H7 (cell line): ENCODE data around the gene AKAP6. TPM values are rescaled to one million over a fixed set of nuclear protein-coding genes. Genes with fewer than 3 reads are reported as not detected.

ENCODE experiments used
- DNase-seq: peaks from one replicate; pipeline ENCODE4 v3.0.0; 2012
- H3K27me3 ChIP-seq: 2 replicates; pipeline ENCODE4 v1.6.0; 2011; ENCODE audit warnings: mild to moderate bottlenecking, low read length; ENCODE audit not compliant: control insufficient read depth, insufficient read depth
- H3K36me3 ChIP-seq: replicated peaks from 2 replicates; pipeline ENCODE4 v1.5.1; 2011; ENCODE audit warnings: low read length; ENCODE audit not compliant: control insufficient read depth, insufficient read depth
- H3K4me3 ChIP-seq: 2 replicates; pipeline ENCODE4 v1.5.1; 2011; ENCODE audit warnings: low read depth, mild to moderate bottlenecking, control low read depth, low read length, moderate library complexity; ENCODE audit not compliant: insufficient read depth
- total RNA-seq: library from RNA; depleted of rRNA; stranded (reverse); fragments of >200 nt; shearing (Covaris generic); gene quantifications from 2 replicates; pipeline ENCODE4 v1.2.3, GENCODE V29; 2014

Gene AKAP6
- total RNA-seq, 1 experiment from 2014 or later, result 0.28 TPM

DNA sequence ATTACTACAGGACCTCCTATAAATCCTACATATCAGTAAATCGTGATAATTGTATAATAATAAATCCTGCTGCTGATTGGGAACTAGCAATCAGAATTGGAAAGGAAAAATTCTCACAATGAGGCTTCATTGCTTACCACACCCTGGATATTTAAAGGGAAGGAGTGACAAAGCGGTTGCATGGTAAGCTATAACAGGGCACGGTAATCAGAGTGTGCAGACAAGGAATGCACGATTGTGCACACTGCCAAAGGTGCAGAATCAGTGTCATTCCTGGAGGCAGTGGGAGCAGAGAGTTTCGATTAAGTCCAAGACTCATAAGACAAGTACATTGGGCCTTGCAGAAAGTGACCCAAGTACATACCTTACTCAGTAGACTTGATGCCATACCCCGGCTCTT lies 332.1 kb downstream of the AKAP6 start:
- Histone ChIP-seq H3K4me3 (no peak overlapping the region), H3K27me3 (no peaks in the 10 kb centered on the region), H3K36me3 (no peaks in the 10 kb centered on the region)
- no peak for DNase-seq

GRCh38 chr14:32662211-32662610 lies 333.1 kb downstream of the AKAP6 start:
- DNase-seq, result no peak
- Histone ChIP-seq H3K36me3 (no peaks in the 10 kb centered on the region), H3K4me3 (no peak overlapping the region), H3K27me3 (no peaks in the 10 kb centered on the region)

- Histone ChIP-seq H3K36me3 (no peaks in the 10 kb centered on the region), H3K27me3 (no peaks in the 10 kb centered on the region), H3K4me3 (no peak overlapping the region)
- DNase-seq, result no peak
These were observed 337.2 kb downstream of the AKAP6 start for GRCh38 chr14:32666308-32666707.

- DNase-seq, result no peak
- H3K4me3 ChIP-seq, result no peak overlapping the region
- no peaks in the 10 kb centered on the region for H3K36me3 ChIP-seq
- H3K27me3 ChIP-seq, result no peaks in the 10 kb centered on the region
These were observed 338.2 kb downstream of the AKAP6 start for GRCh38 chr14:32667287-32667686.

DNA sequence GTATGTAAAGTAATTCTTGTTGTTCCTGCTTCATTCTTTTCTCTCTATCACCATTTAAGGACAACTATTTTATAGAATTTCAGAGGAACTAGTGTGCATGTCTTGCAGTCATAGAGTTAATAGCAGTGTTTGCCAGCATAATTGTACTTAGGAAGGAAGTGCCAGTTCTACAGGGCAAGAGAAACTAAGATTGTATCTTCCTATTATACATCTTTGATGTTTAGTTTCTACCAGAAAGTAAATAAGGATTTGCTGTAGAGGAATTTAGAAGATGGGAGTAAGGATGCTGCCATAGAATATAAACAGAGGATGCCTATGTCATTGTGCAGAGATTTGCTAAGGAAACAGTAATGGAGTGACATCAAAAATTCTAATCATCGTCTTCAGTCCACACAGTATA lies 338.7 kb downstream of the AKAP6 start:
- DNase-seq, result no peak
- Histone ChIP-seq H3K27me3 (no peaks in the 10 kb centered on the region), H3K36me3 (no peaks in the 10 kb centered on the region), H3K4me3 (no peak overlapping the region)

- Histone ChIP-seq H3K36me3 (no peaks in the 10 kb centered on the region), H3K27me3 (no peaks in the 10 kb centered on the region), H3K4me3 (no peak overlapping the region)
- no peak for DNase-seq
These were observed 340.3 kb downstream of the AKAP6 start for GRCh38 chr14:32669391-32669790.

DNA sequence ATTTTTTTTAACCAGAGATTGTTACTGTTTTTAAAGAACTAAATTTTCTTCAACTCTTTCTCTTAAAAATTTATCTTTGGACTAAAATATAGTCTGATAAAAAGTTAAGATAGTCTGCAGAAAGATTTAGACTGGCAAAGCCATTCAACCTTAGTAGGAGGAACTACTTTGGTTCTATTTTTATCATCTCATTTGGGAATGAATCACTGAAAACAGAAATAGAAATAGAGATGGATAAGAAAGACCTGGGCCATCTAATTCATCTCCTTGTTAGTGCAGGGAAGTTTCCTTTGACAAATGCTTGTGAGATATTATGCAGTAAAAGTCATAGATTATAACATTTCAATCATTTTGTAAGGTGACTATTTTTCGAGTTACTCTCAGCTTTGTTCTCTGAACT lies 346.3 kb downstream of the AKAP6 start:
- DNase-seq, result no peak
- H3K27me3 ChIP-seq, result no peaks in the 10 kb centered on the region

GRCh38 chr14:32677129-32677780 lies 348.2 kb downstream of the AKAP6 start:
- Histone ChIP-seq H3K4me3 (no peak overlapping the region), H3K27me3 (no peaks in the 10 kb centered on the region), H3K36me3 (no peaks in the 10 kb centered on the region)
- DNase-seq, result no peak

More for the DNA sequence above, 346.3 kb downstream of the AKAP6 start:
- no peak overlapping the region for H3K4me3 ChIP-seq
- H3K36me3 ChIP-seq, result no peaks in the 10 kb centered on the region

DNA sequence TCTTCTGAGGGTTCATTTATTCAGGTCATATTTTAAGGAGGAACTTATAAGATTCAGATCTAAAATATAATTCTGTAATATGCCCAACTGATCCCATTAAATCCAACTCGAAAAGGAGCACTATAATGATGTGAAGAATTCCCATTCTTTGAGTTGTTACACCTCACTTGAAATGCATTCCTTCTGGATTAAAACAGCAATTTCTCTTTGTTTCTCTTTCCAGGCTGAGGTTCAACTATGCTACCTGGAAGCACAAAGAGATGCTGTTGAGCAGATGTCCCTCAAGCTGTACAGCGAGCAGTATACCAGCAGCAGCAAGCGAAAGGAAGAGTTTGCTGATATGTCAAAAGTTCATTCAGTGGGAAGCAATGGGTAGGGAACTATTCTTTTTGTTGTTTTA lies 349.0 kb downstream of the AKAP6 start:
- Histone ChIP-seq H3K27me3 (no peaks in the 10 kb centered on the region), H3K4me3 (no peak overlapping the region)
- no peak for DNase-seq

DNA sequence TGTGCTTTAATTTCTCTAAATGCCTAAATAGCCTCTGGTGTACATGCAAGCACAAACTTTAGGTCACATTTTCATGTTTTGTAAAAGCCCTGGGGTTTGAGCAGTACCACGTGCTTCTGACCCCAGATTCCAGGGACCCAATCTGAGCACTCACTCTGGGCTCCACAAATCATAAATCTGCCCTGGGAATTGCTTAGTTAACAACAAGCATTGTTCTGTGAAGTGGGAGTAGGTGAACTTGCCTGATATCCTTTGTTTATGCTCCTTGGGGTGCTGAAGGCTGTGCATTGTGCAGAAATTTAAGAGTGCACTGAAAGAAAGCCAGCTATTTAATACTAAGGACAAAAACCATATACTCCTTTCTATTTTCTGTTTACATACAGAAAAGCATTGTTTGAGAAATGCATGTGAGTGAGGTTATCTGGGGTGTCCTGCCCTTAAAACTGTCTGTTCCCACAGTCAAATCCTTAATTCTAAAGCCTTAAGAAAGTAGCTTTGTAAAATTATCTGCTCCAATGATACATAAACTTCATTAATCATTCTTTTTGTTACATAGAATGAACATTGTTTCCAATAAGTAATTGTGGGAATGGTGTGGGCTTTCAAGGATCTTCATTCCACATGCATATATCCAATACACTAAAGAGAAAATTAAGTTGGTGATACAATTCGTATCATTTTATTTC lies 351.0 kb downstream of the AKAP6 start:
- no peak for DNase-seq
- Histone ChIP-seq H3K27me3 (no peaks in the 10 kb centered on the region), H3K36me3 (no peaks in the 10 kb centered on the region), H3K4me3 (no peak overlapping the region)

More for the DNA sequence above, 349.0 kb downstream of the AKAP6 start:
- H3K36me3 ChIP-seq, result no peaks in the 10 kb centered on the region

- no peak for DNase-seq
- Histone ChIP-seq H3K4me3 (no peak overlapping the region), H3K36me3 (no peaks in the 10 kb centered on the region), H3K27me3 (no peaks in the 10 kb centered on the region)
These were observed 352.5 kb downstream of the AKAP6 start for GRCh38 chr14:32681598-32681997.

DNA sequence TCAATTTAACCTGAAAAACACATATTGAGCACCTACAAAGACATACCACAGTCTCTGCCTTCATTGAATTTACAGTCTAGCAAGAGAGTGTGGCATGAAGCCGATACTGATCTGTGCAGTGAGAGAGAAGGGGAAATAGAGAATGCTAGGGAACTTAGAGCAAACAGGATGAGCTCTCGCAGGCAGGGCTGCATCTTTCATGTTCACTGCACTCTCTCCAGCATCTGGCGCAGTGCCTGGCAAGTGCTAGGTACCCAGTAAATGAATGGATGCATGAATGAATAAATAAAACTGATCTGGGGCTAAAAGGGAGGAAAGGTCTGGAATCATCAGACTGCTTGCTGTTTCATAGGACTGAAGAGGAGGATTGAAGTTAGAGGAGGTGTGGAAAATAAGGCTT lies 353.1 kb downstream of the AKAP6 start:
- no peaks in the 10 kb centered on the region for H3K36me3 ChIP-seq
- no peak overlapping the region for H3K4me3 ChIP-seq
- no peak for DNase-seq
- H3K27me3 ChIP-seq, result no peaks in the 10 kb centered on the region

DNA sequence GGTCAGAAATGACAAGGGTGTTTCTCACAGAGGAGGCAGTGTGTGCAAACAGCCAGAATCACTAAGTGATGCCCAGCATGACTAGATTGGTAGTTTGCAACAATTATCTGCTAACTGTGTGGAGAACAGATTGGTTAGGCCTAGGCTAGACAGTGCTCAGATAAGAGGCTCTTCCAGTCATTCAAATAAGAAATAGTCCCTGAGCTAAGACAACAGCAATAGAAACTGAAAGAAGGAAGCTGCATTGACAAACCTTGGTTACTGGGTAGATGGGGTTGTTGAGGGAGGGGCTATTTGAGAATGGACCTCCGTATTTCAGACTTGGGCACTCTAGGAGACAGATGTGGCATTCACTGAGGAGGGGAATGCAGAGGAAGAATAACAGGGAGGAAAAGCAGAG lies 354.6 kb downstream of the AKAP6 start:
- H3K4me3 ChIP-seq, result no peak overlapping the region
- H3K36me3 ChIP-seq, result no peaks in the 10 kb centered on the region
- no peak for DNase-seq
- H3K27me3 ChIP-seq, result no peaks in the 10 kb centered on the region

GRCh38 chr14:32688941-32689340 lies 359.8 kb downstream of the AKAP6 start:
- H3K36me3 ChIP-seq, result no peaks in the 10 kb centered on the region

GRCh38 chr14:32692441-32692840 lies 363.3 kb downstream of the AKAP6 start:
- no peak for DNase-seq
- no peaks in the 10 kb centered on the region for H3K27me3 ChIP-seq
- H3K36me3 ChIP-seq, result no peaks in the 10 kb centered on the region
- no peak overlapping the region for H3K4me3 ChIP-seq

More at GRCh38 chr14:32688941-32689340, 359.8 kb downstream of the AKAP6 start:
- Histone ChIP-seq H3K27me3 (no peaks in the 10 kb centered on the region), H3K4me3 (no peak overlapping the region)
- no peak for DNase-seq
